Forelimb muscle (tissue), 1 donor: Measurements from ENCODE around the gene TMEM108. TPM values are rescaled to one million over a fixed set of nuclear protein-coding genes. Genes with fewer than 3 reads are reported as not detected.

ENCODE experiments used
- DNase-seq: peaks from one replicate; pipeline ENCODE4 v3.0.0-alpha.2; 2013; ENCODE audit warnings: low read depth
- polyA plus RNA-seq: library from polyadenylated mRNA; unstranded; fragments of 120-200 nt; gene quantifications from one replicate; pipeline ENCODE4 v1.2.1, GENCODE V29; 2013; ENCODE audit not compliant: insufficient read length

Gene TMEM108
- polyA plus RNA-seq, 1 donor = 18.6 TPM

DNA sequence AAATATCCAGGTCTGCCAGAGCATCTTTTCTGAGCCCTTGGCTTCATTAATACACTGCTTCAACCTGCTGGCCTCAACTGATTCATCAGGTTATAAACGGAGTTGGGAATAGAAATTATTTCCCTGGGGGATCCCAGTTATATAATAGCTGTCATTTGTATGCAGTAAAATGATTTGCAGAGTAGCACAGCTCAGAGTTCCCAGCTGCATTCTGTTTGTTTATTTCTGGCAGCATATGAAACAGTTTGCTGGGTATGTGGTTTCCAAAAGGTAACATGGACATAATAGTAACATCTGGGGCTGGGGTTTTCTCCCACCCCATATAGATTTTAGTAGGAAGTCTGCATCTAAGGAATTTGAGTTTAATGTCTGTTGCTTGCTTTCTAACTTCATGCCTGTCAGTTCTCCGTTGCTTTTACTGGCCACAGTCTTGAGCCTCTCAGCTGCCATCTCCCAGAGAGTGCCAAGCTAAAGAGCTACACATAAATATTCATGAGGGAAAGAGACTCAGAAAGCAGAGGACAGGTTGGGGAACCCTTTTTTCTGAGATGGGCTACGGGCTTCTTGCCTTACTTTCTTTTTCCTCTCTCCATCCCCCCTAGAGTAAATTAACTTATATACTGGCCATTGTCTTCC, 124.6 kb downstream of the TMEM108 start:
- no peak for DNase-seq

DNA sequence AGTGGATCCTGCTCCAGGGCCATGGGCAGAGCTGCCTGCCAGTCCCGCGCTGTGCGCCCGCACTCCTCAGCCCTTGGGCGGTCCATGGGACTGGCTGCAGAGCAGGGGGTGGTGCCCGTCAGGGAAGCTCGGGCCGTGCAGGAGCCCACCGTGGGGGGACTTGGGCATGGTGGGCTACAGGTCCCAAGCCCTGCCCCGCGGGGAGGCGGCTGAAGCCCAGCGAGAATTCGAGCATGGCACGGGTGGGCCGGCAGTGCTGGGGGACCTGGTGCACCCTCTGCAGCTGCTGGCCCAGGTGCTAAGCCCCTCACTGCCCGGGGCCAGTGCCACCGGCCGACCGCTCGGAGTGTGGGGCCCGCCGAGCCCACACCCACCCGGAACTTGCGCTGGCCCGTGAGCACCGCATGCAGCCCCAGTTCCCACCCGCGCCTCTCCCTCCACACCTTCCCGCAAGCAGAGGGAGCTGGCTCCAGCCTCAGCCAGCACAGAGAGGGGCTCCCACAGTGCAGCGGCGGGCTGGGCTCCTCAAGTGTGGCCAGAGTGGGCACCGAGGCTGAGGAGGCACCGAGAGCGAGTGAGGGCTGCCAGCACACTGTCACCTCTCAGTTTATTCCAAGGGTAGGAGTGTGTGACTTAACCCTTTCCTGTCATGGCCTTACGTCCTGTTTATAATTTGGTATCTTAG, 129.3 kb downstream of the TMEM108 start:
- no peak for DNase-seq

GRCh38 chr3:133168025-133168401, 129.8 kb downstream of the TMEM108 start:
- no peak for DNase-seq

DNA sequence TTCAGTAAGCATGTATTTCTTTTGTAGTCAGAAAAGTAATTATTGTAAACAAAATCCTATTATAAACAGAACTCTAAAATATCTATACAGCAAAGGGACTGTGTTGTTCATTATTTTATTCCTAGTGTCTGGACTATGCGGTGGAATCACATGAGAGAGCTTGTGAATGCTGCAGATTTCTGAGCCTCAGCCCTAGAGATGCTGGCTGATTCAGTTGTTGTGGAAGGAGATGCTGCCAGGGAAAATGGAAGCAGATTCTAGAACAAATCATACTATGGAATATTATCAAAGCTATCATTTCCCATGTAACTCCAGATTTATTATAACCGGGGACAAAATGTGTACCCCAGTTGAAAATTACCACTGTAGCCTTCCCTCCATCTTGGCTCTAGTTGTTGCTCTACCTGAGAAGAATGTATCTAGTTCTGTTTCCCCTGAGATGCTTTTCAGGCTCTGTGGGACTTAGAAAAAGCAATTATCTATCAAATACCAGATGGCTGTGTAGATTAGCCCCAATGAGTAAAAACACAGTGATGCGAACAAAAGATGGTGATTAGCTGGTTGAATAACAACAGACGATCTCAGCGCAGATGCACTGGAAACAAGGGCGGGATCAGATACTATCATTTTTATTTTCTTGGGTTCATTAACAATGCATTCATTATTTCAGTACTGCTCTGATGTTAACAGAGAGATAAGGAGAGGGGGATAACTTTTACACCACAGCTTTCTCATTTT, 131.3 kb downstream of the TMEM108 start:
- DNase-seq = peak; percentile 16

DNA sequence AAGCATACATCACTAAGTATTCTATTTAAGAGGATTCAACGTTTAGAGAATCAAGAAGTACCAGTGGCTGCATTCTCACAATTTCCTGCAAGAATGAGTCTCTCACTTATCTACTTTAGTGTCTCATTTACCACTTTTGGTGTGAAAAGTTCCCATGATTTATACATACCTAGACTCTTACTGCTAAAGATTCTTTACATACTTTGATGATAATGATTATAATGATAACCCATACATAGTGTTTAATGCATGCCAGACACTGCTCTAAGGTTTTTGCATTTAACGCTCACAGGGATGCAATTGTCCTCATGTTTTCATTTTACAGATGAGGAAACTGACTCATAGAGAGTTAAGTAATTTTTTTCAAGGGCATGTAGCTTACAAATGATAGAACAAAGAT, 133.6 kb downstream of the TMEM108 start:
- DNase-seq = no peak

GRCh38 chr3:133181392-133182150, 143.4 kb downstream of the TMEM108 start:
- no peak for DNase-seq

DNA sequence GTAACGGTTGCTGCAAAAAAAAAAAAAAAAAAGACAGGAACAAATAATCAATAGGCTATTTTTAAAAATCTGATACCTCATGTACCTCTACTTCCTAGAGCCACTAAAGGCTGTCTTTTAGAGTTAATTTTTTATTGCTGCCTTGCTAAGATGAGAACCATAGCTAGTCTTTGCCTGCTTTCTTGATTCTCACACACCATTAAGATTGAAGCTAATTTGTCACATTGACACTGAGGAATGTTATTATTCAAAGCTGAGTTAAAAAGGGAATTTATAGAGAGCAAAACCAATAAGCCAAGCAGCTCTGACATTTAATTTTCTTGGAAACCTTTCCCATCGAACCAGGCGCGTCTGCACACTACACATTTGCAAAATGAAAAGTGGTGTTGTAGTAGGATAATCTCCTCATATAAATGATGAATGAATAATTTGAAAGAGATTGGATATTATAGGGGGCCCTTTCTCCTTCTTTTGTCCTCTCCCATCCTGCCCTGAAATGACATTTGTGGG, 149.7 kb downstream of the TMEM108 start:
- no peak for DNase-seq

DNA sequence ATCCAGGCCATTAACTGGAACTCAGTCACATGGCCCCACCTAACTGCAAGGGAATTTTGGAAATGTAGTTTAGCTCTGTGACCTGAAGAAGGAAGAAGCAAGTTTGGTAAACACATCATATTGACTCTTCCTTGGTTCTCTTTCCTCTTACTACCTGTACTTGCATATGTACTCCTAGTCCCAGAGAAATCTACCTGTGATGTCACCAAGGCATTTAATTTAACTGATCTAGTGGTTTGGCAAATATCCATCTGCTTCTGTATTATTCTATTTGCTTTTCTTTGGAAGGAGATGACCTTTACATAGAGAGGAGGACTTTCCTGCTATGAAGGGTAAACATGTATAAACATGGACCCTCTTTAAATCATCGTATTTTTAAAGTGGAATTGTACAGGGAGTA, 150.8 kb downstream of the TMEM108 start:
- no peak for DNase-seq

GRCh38 chr3:133189893-133190292, 151.7 kb downstream of the TMEM108 start:
- no peak for DNase-seq

- DNase-seq = no peak
These were observed 153.6 kb downstream of the TMEM108 start for GRCh38 chr3:133191818-133192217.

GRCh38 chr3:133192363-133192945, 154.3 kb downstream of the TMEM108 start:
- no peak for DNase-seq

- no peak for DNase-seq
These were observed 154.8 kb downstream of the TMEM108 start for GRCh38 chr3:133192967-133193366.

- no peak for DNase-seq
These were observed 158.3 kb downstream of the TMEM108 start for GRCh38 chr3:133196527-133196926.

GRCh38 chr3:133197619-133198018, 159.4 kb downstream of the TMEM108 start:
- DNase-seq = no peak

GRCh38 chr3:133206921-133207320, 168.7 kb downstream of the TMEM108 start:
- no peak for DNase-seq

GRCh38 chr3:133208184-133208583, 170.0 kb downstream of the TMEM108 start:
- no peak for DNase-seq

GRCh38 chr3:133209871-133210550, 171.8 kb downstream of the TMEM108 start:
- DNase-seq = peak; percentile 19

DNA sequence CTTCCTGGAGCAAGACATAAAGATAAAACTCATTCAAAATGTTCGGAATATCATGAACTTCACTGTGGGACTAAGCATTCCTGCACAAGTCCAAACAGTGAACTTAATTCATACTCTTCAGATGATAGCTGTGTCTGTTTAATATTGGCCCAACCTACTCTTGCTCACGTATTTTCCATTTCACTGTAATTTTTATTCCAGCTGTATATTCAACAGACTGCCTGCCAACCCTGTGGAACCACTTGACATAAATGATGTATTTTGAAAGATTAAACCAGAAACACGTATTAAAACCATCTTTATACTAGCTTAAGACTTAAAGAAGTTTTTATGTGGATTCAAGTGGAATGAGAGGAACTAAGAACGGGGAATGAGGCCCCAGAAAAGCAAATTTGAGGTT, 172.5 kb downstream of the TMEM108 start:
- DNase-seq = peak; percentile 36

GRCh38 chr3:133211449-133211848, 173.3 kb downstream of the TMEM108 start:
- no peak for DNase-seq

- DNase-seq = no peak
These were observed 173.7 kb downstream of the TMEM108 start for GRCh38 chr3:133211856-133212255.

GRCh38 chr3:133213937-133214336, 175.7 kb downstream of the TMEM108 start:
- DNase-seq = no peak
